ENCODE measurements around the gene PLTP. TPM values are rescaled to one million over a fixed set of nuclear protein-coding genes. Genes with fewer than 3 reads are reported as not detected.
"Not testable (repeated sequence)": the region's sequence is repeated elsewhere in the genome, so short reads cannot be mapped to it uniquely, and the experiment has no call there.

The PLTP gene
- polyA plus RNA-seq, 1 donor from 2014 or later: 1.3 TPM

- Mint-ChIP-seq H3K4me1 (peaks cover 25 to 27% (median 27%) of the 10 kb centered on the region in 3 donors), H3K9me3 (no peaks in the 10 kb centered on the region), H3K27ac (peak overlapping the region; percentile 94 to 97 (median 96)), H3K4me3 (peak overlapping the region; percentile 93 to 100 (median 99)), H3K27me3 (no peaks in the 10 kb centered on the region), H3K36me3 (peaks cover 2% of the 10 kb centered on the region)
Measured at GRCh38 chr20:45890077-45890984, 21.6 kb downstream of the PLTP start.

GRCh38 chr20:45888681-45889080, 23.3 kb downstream of the PLTP start:
- Mint-ChIP-seq H3K4me3 (peak overlapping the region in 1 of 4 donors; percentile 5), H3K27ac (peak overlapping the region in 2 of 3 donors; percentile 53 to 67), H3K27me3 (no peaks in the 10 kb centered on the region), H3K36me3 (peaks cover 2% of the 10 kb centered on the region), H3K4me1 (peaks cover 22 to 27% (median 25%) of the 10 kb centered on the region in 3 donors), H3K9me3 (no peaks in the 10 kb centered on the region)

DNA sequence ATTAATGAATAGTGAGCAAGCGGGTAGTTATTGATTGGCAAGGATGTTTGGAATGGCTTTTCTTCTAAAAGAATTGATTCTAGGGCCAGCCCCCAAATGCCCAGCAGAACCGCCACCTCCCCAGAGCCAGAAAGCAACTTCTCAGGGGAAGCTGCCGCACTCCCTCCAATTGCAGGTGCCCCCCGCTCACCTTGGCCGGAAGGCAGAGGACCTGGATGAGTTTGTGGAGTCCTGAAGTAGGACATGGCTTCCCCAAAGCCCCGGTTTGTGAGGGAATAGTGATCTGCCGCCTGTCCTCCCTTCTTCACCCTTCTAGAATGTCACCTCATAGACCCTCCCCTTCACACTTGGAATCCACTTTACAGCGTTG, 24.6 kb downstream of the PLTP start, which contains the start of gene SPATA25:
SPATA25 (minus strand) TSS at position 277 of the 370 bp plus-strand sequence; CDS start at position 245, 32 bp downstream.
- H3K4me1 Mint-ChIP-seq: peaks cover 15 to 27% (median 19%) of the 10 kb centered on the region in 3 donors
- peak within 1 kb of the TSS in 2 of 3 donors; percentile 53 to 67 for H3K27ac Mint-ChIP-seq
- no peaks in the 10 kb centered on the region for H3K27me3 Mint-ChIP-seq
- H3K4me3 Mint-ChIP-seq: peak within 1 kb of the TSS in 1 of 4 donors; percentile 5
- H3K9me3 Mint-ChIP-seq: no peaks in the 10 kb centered on the region
- peaks cover 2% of the 10 kb centered on the region for H3K36me3 Mint-ChIP-seq

DNA sequence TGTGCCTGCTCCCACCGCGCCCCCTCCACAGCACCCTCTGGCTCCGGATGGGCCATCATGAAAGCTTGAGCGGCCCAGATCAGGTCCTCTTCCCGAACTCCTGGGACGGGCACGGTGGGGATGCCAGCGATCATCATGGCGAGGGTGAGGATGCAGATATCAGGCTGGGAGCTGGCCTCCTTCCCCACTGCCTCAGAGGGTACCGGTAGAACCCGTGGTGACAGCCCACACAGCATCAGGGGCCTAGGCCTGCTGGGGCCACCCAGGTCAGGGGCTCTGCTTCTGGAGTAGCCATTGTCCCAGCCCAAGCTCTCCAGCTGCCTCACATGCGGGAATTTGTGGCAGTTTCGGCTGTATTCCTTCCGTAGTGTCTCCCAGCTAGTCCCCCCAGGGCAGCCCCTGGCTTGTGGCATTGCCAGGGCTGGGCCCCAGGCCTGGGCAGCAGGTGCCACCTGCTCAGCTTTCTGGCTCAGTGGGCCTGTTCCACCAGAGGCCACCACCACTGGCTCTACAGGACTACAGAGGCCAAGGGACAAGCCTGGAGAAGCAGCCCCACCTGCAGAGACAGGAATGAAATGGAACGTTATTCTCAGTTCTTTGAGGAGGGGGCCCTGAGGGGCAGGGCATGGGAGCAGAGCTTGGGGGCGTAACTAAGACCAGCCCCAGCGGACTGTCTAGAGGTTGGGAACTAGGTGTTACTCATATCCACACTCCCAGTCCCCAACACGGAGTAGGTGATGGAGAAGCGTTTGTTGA, 25.2 kb downstream of the PLTP start:
- Mint-ChIP-seq H3K4me3 (peak overlapping the region in 1 of 4 donors; percentile 5), H3K27ac (no peak overlapping the region), H3K36me3 (peaks cover 2% of the 10 kb centered on the region), H3K27me3 (no peaks in the 10 kb centered on the region), H3K9me3 (no peaks in the 10 kb centered on the region), H3K4me1 (peaks cover 14 to 27% (median 22%) of the 10 kb centered on the region in 3 donors)

- Mint-ChIP-seq H3K4me3 (peak overlapping the region in 2 of 4 donors; percentile 73 to 76), H3K9me3 (no peaks in the 10 kb centered on the region), H3K4me1 (peaks cover 13 to 27% (median 20%) of the 10 kb centered on the region in 3 donors), H3K27me3 (no peaks in the 10 kb centered on the region), H3K27ac (no peak overlapping the region), H3K36me3 (no peaks in the 10 kb centered on the region)
Measured at GRCh38 chr20:45883100-45883469, 28.9 kb downstream of the PLTP start.

DNA sequence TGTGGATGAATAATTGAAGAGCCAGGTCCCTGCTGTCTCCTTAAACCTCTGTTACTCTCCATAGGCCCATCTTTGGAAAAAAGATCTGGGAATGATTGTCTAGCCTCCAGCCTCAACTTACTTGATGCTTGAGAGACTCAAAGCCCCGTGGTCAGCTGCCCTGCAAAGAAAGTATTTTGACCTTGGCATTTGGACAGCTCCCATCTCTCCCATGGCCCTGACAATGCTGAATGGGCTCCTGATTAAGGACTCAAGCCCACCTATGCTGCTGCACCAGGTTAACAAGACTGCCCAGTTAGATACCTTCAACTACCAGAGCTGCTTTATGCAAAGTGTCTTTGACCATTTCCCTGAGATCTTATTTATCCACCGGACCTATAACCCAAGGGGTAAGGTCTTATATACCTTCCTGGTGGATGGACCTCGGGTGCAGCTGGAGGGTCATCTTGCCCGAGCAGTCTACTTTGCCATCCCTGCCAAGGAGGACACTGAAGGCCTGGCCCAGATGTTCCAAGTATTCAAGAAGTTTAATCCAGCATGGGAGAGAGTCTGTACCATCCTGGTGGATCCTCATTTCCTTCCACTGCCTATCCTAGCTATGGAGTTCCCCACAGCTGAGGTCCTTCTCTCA, 29.4 kb downstream of the PLTP start:
- no peaks in the 10 kb centered on the region for H3K27me3 Mint-ChIP-seq
- H3K4me3 Mint-ChIP-seq: peak overlapping the region; percentile 67 to 76 (median 73)
- no peaks in the 10 kb centered on the region for H3K9me3 Mint-ChIP-seq
- no peaks in the 10 kb centered on the region for H3K36me3 Mint-ChIP-seq
- peaks cover 13 to 26% (median 20%) of the 10 kb centered on the region in 3 donors for H3K4me1 Mint-ChIP-seq
- H3K27ac Mint-ChIP-seq: peak overlapping the region in 2 of 3 donors; percentile 46 to 68

- H3K27me3 Mint-ChIP-seq: no peaks in the 10 kb centered on the region
- H3K4me3 Mint-ChIP-seq: peak within 1 kb of the TSS; percentile 87 to 96 (median 92)
- peak within 1 kb of the TSS; percentile 68 to 96 (median 89) for H3K27ac Mint-ChIP-seq
- H3K36me3 Mint-ChIP-seq: no peaks in the 10 kb centered on the region
- H3K4me1 Mint-ChIP-seq: peaks cover 13 to 25% (median 17%) of the 10 kb centered on the region in 3 donors
- H3K9me3 Mint-ChIP-seq: no peaks in the 10 kb centered on the region
Measured at GRCh38 chr20:45880988-45881788, 30.8 kb downstream of the PLTP start, which contains the start of gene ZSWIM1. Gene ZSWIM1 (plus strand): TSS chr20:45881227. CDS start chr20:45882593, 1,366 bp downstream.

DNA sequence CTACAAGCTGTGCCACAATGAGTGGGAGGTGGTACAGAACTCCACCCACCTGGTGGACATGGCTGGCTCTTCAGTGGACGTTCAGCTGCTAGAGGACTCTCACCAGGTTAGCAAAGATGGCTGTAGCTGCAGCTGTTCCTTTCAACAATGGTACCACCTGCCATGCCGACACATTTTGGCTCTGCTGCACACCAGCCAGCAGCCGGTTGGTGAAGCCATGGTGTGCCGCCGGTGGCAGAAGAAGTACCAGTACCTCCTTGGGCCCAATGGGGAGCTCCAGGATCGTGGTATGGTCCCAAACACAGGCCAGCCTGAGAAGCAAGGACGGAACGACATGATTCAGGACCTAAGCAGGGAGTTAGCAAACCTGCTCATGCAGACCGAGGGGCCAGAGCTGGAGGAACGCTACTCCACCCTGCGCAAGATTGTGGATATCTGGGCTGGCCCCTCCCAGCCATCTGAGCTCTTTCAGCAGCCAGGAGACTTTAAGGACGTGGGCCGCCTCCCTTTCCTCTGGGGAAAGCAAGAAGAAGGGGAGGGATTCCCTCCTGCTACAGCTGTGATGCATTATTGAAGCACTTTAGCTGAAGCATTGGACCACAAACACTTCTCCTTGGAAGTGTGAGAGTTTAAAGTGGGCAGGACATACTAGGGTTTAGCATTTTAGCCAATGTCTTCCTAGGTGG, 33.7 kb downstream of the PLTP start:
- H3K9me3 Mint-ChIP-seq: no peaks in the 10 kb centered on the region
- peaks cover 13 to 20% (median 17%) of the 10 kb centered on the region in 3 donors for H3K4me1 Mint-ChIP-seq
- no peaks in the 10 kb centered on the region for H3K36me3 Mint-ChIP-seq
- no peaks in the 10 kb centered on the region for H3K27me3 Mint-ChIP-seq
- no peak overlapping the region for H3K4me3 Mint-ChIP-seq
- no peak overlapping the region for H3K27ac Mint-ChIP-seq

DNA sequence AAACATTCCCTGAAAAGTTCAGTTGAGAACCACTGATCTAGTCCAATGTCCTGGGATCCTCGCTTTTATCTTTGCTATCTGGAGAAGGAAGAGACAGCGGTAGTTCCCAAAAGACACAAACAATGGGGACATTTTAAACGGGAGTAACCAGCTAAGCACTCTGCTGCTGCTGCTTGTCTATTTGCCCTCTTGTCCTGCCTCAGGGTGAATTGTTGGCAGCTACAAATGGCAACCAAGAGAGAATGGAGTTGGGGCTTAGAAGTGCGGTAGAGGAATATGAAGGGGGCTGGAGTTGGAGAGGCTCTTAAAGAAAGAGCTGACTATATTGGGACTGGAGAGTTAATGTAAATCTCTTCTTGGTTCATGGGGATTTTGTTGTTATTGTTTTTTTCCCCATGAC, 37.4 kb downstream of the PLTP start:
- no peaks in the 10 kb centered on the region for H3K4me1 Mint-ChIP-seq

DNA sequence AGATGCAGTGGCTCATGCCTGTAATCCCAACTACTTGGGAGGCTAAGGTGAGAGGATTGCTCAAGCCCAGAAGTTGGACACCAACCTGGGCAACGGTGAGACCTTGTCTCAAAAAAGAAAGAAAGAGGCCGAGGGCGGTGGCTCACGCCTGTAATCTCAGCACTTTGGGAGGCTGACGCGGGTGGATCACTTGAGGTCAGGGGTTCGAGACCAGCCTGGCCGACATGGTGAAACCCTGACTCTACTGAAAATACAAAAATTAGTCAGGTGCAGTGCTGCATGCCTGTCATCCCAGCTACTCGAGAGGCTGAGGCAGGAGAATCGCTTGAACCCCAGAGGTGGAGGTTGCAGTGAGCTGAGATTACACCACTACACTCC, 37.9 kb downstream of the PLTP start:
- H3K4me1 Mint-ChIP-seq, H3K9me3 Mint-ChIP-seq, H3K36me3 Mint-ChIP-seq, H3K27ac Mint-ChIP-seq, H3K27me3 Mint-ChIP-seq, H3K4me3 Mint-ChIP-seq: not testable (repeated sequence)

More for the DNA sequence above, 37.4 kb downstream of the PLTP start:
- H3K27ac Mint-ChIP-seq: no peak overlapping the region
- no peaks in the 10 kb centered on the region for H3K9me3 Mint-ChIP-seq
- H3K27me3 Mint-ChIP-seq: no peaks in the 10 kb centered on the region
- H3K36me3 Mint-ChIP-seq: peaks cover 2% of the 10 kb centered on the region
- no peak overlapping the region for H3K4me3 Mint-ChIP-seq

GRCh38 chr20:45873409-45874103, 38.4 kb downstream of the PLTP start:
- no peak overlapping the region for H3K27ac Mint-ChIP-seq
- H3K9me3 Mint-ChIP-seq: no peaks in the 10 kb centered on the region
- H3K4me3 Mint-ChIP-seq: no peak overlapping the region
- no peaks in the 10 kb centered on the region for H3K4me1 Mint-ChIP-seq
- peaks cover 2% of the 10 kb centered on the region for H3K36me3 Mint-ChIP-seq
- no peaks in the 10 kb centered on the region for H3K27me3 Mint-ChIP-seq

- no peak overlapping the region for H3K27ac Mint-ChIP-seq
- H3K4me3 Mint-ChIP-seq: no peak overlapping the region
- no peaks in the 10 kb centered on the region for H3K9me3 Mint-ChIP-seq
- no peaks in the 10 kb centered on the region for H3K27me3 Mint-ChIP-seq
- H3K36me3 Mint-ChIP-seq: peaks cover 2% of the 10 kb centered on the region
- peaks cover 0 to 3% (median 0%) of the 10 kb centered on the region in 3 donors for H3K4me1 Mint-ChIP-seq
Measured at GRCh38 chr20:45872626-45873025, 39.3 kb downstream of the PLTP start.

DNA sequence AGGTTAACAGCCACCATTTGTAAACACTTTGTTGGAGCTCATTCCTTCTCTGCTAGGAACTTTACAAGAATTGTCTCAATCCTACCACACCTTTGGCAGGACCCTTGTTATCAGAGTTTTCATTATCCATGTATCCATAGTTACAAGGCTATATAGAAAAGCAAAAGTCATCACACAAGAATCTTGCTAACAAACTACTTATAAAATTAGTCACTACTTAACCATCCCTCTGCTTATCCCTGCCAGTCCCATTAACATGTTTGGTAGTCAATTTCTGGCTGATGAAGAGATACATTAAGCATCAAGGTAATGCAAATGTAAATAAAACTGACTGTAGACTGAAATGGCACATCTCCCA, 44.2 kb downstream of the PLTP start:
- peaks cover 0 to 3% (median 0%) of the 10 kb centered on the region in 3 donors for H3K4me1 Mint-ChIP-seq
- H3K4me3 Mint-ChIP-seq: no peak overlapping the region
- H3K9me3 Mint-ChIP-seq: no peaks in the 10 kb centered on the region
- no peak overlapping the region for H3K27ac Mint-ChIP-seq
- peaks cover 2% of the 10 kb centered on the region for H3K36me3 Mint-ChIP-seq
- H3K27me3 Mint-ChIP-seq: no peaks in the 10 kb centered on the region

Data from IgD-negative memory B cell (primary cell).